Prostate gland (tissue), 2 donors: ENCODE results near the gene ABCC9.

ENCODE experiments used
- POLR2A ChIP-seq: fragments of 450-650 bp; IDR thresholded peaks from one replicate; pipeline ENCODE4 v1.6.1; 2016; ENCODE audit warnings: antibody characterized with exemption, mild to moderate bottlenecking
- TF ChIP-seq, protein P1 (sequence below), 4 experiments: fragments of 200-600 bp in 2 of 4; fragments of 450-650 bp in 2 of 4; sonication (generic) in 2 of 4; IDR thresholded peaks; 1 replicate in 3 of 4; 2 replicates in 1 of 4; pipeline ENCODE4 v1.5.1; 2016 to 2019; ENCODE audit warnings: antibody characterized with exemption in 4 of 4, mild to moderate bottlenecking in 2 of 4, moderate library complexity in 2 of 4

DNA sequence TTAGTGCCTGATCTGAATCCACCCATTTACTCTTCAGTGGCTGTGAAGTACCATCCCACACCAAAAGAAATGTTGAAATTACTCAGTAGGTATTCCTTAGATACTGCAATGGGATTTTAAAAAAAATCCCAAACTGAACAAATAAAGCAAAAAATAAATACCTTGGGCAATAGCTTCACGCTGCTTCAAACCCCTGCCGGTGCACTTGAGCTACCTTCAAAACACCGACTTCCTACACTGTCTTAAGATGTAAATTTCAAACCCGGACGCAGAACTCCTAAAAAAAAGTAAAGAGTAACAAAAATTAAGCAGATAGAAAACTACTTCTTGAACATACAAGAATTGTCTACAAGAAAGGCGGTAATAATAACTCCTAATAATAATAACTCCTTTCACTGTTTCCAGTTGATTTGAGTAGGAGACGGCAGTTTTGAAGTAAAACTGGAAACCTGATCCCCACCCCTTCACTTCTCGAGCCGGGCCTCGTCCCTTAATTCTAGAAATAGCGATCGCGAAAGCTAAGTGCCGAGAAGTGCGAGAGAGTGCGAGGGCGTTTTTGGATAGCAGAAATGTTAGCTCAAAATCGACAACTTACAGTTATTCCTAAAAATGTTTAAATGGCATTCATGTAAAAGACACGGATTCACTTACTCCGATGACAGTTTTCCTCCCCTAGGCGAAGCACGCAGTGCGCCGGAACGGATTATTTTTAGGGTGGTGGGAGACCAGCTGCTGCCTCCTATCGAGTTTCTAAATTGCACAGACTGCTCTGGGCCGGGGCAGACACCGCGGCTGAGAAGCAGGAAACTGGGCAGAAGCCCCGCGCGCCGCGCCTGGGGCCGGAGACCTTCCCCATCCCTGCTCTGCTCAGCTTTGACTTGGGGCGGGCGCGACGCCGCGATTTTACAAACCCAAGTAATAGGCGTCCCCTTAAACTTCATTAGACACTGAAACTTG lies at the start of gene ABCC9:
- TF ChIP-seq, protein P1, sequence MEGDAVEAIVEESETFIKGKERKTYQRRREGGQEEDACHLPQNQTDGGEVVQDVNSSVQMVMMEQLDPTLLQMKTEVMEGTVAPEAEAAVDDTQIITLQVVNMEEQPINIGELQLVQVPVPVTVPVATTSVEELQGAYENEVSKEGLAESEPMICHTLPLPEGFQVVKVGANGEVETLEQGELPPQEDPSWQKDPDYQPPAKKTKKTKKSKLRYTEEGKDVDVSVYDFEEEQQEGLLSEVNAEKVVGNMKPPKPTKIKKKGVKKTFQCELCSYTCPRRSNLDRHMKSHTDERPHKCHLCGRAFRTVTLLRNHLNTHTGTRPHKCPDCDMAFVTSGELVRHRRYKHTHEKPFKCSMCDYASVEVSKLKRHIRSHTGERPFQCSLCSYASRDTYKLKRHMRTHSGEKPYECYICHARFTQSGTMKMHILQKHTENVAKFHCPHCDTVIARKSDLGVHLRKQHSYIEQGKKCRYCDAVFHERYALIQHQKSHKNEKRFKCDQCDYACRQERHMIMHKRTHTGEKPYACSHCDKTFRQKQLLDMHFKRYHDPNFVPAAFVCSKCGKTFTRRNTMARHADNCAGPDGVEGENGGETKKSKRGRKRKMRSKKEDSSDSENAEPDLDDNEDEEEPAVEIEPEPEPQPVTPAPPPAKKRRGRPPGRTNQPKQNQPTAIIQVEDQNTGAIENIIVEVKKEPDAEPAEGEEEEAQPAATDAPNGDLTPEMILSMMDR (IDR thresholded peaks at IDR 0.05) = no peak
- TF ChIP-seq POLR2A = no peak
